H1 (cell line): ENCODE data around the gene MACF1. TPM values are rescaled to one million over a fixed set of nuclear protein-coding genes. Genes with fewer than 3 reads are reported as not detected.

ENCODE experiments used
- CTCF ChIA-PET: fragments of 300-600 bp; sonication (Branson Sonifier 250); formaldehyde crosslinking; loops from one replicate; lab custom pipeline; 2021; ENCODE audit not compliant: partially characterized antibody; lab: Charles Lee
- POLR2A ChIA-PET: fragments of 300-600 bp; sonication (Branson Sonifier 250); formaldehyde crosslinking; loops from one replicate; lab custom pipeline; 2021; ENCODE audit warnings: inconsistent platforms; ENCODE audit not compliant: partially characterized antibody; lab: Charles Lee
- DNase-seq, 2 experiments: peaks; one replicate each; pipeline versions ENCODE4 v3.0.0 to v3.0.0-alpha.2; 2010 to 2022; ENCODE audit warnings: low spot score in 2 of 2, low read depth in 1 of 2, mixed read lengths in 1 of 2
- FAIRE-seq: peaks from 2 replicates; lab custom pipeline; 2011; peaks lifted over from hg19 to GRCh38; lab: Jason Lieb, UNC
- H2AFZ ChIP-seq: 2 replicates; pipeline ENCODE4 v1.8.1; 2012; ENCODE audit warnings: low read length, inconsistent platforms
- H2AK5ac ChIP-seq: 2 replicates; pipeline ENCODE4 v1.6.1; 2013; ENCODE audit warnings: low read depth, low read length
- H2BK120ac ChIP-seq: replicated peaks from 2 replicates; pipeline ENCODE3; 2013; ENCODE audit warnings: low read depth, low read length, inconsistent platforms
- H2BK12ac ChIP-seq: 2 replicates; pipeline ENCODE4 v1.6.1; 2013; ENCODE audit warnings: low read depth, low read length
- H2BK15ac ChIP-seq: 2 replicates; pipeline ENCODE4 v1.6.1; 2013; ENCODE audit warnings: low read length
- H2BK20ac ChIP-seq: 2 replicates; pipeline ENCODE4 v1.6.1; 2013; ENCODE audit warnings: low read length
- H2BK5ac ChIP-seq: 2 replicates; pipeline ENCODE4 v1.6.1; 2013; ENCODE audit warnings: low read depth, low read length
- H3K14ac ChIP-seq: 2 replicates; pipeline ENCODE4 v1.6.1; 2013; ENCODE audit warnings: inconsistent platforms; ENCODE audit not compliant: insufficient read length
- H3K18ac ChIP-seq: 2 replicates; pipeline ENCODE4 v1.6.1; 2013; ENCODE audit warnings: low read length; ENCODE audit errors: extremely low read depth
- H3K23ac ChIP-seq: 2 replicates; pipeline ENCODE4 v1.6.1; 2013; ENCODE audit warnings: inconsistent platforms; ENCODE audit not compliant: insufficient read length
- H3K23me2 ChIP-seq: 2 replicates; pipeline ENCODE4 v1.6.1; 2013; ENCODE audit warnings: low read depth, low read length
- H3K27ac ChIP-seq: 2 replicates; pipeline ENCODE4 v1.6.1; 2011; ENCODE audit warnings: low read depth, low read length, inconsistent platforms
- H3K27me3 ChIP-seq, 4 experiments: replicated peaks in 1 of 4; 1 replicate in 1 of 4; 2 replicates in 3 of 4; pipeline versions ENCODE4 v1.6.1 to v1.8.1; 2011 to 2013; ENCODE audit warnings: low read length in 3 of 4, mild to moderate bottlenecking in 3 of 4, inconsistent platforms in 2 of 4, mixed read lengths in 2 of 4, moderate library complexity in 1 of 4; ENCODE audit not compliant: control insufficient read depth in 3 of 4, insufficient read depth in 3 of 4; ENCODE audit errors: extremely low read depth in 1 of 4
- H3K36me3 ChIP-seq, 4 experiments: 2 replicates each; pipeline versions ENCODE4 v1.6.1 to v1.8.1; 2011 to 2013; ENCODE audit warnings: mild to moderate bottlenecking in 4 of 4, low read length in 3 of 4, moderate library complexity in 2 of 4, control low read depth in 1 of 4, inconsistent platforms in 1 of 4; ENCODE audit not compliant: insufficient read depth in 4 of 4, control insufficient read depth in 2 of 4
- H3K4ac ChIP-seq: replicated peaks from 2 replicates; pipeline ENCODE3; 2013; ENCODE audit warnings: low read length, low read depth, mixed read lengths, inconsistent platforms; ENCODE audit not compliant: insufficient read length
- H3K4me1 ChIP-seq, 4 experiments: replicated peaks in 1 of 4; 1 replicate in 1 of 4; 2 replicates in 3 of 4; pipeline versions ENCODE4 v1.6.1 to v1.8.1; 2011 to 2013; ENCODE audit warnings: low read length in 3 of 4, inconsistent platforms in 2 of 4, mixed read lengths in 1 of 4; ENCODE audit not compliant: insufficient read depth in 4 of 4, control insufficient read depth in 3 of 4
- H3K4me2 ChIP-seq, 2 experiments: 2 replicates each; pipeline versions ENCODE4 v1.6.1 to v1.8.1; 2011 to 2013; ENCODE audit warnings: low read depth in 2 of 2, low read length in 2 of 2, control low read depth in 1 of 2, inconsistent platforms in 1 of 2, mild to moderate bottlenecking in 1 of 2; ENCODE audit not compliant: insufficient read depth in 1 of 2
- H3K4me3 ChIP-seq, 4 experiments: fragments of 200-600, 300-600 bp in 1 of 4; sonication (generic), shearing (Covaris generic), sonication (Bioruptor Twin) in 1 of 4; 2 replicates each; pipeline versions ENCODE4 v1.5.1 to v1.8.1; 2011 to 2016; ENCODE audit warnings: low read length in 4 of 4, low read depth in 3 of 4, control low read depth in 2 of 4, inconsistent platforms in 2 of 4, mild to moderate bottlenecking in 2 of 4, mixed read lengths in 1 of 4, moderate library complexity in 1 of 4; ENCODE audit not compliant: insufficient read depth in 2 of 4; ENCODE audit errors: extremely low read depth in 1 of 4
- H3K56ac ChIP-seq: replicated peaks from 2 replicates; pipeline ENCODE3; 2013; ENCODE audit warnings: low read depth, mild to moderate bottlenecking, mixed read lengths, low read length, inconsistent platforms; ENCODE audit not compliant: insufficient read length
- H3K79me1 ChIP-seq: 2 replicates; pipeline ENCODE4 v1.6.1; 2013; ENCODE audit warnings: low read depth, low read length, control low read depth
- H3K79me2 ChIP-seq, 2 experiments: 2 replicates each; pipeline versions ENCODE4 v1.6.1 to v1.8.1; 2012 to 2013; ENCODE audit warnings: low read length in 2 of 2, mild to moderate bottlenecking in 2 of 2, inconsistent platforms in 1 of 2; ENCODE audit not compliant: insufficient read depth in 2 of 2, control insufficient read depth in 1 of 2
- H3K9ac ChIP-seq, 4 experiments: replicated peaks in 1 of 4; 1 replicate in 1 of 4; 2 replicates in 3 of 4; pipeline versions ENCODE4 v1.6.1 to v1.8.1; 2011 to 2013; ENCODE audit warnings: low read depth in 3 of 4, low read length in 3 of 4, control low read depth in 2 of 4, mild to moderate bottlenecking in 2 of 4, moderate library complexity in 2 of 4, inconsistent platforms in 1 of 4; ENCODE audit errors: extremely low read depth in 1 of 4
- H3K9me3 ChIP-seq, 2 experiments: 2 replicates each; pipeline versions ENCODE4 v1.6.1 to v1.8.1; 2012 to 2013; ENCODE audit warnings: mild to moderate bottlenecking in 2 of 2, moderate library complexity in 2 of 2, control low read depth in 1 of 2, inconsistent platforms in 1 of 2, low read depth in 1 of 2, low read length in 1 of 2, mixed read lengths in 1 of 2; ENCODE audit not compliant: insufficient read depth in 2 of 2
- H4K20me1 ChIP-seq, 2 experiments: replicated peaks in 1 of 2; 2 replicates each; pipeline versions ENCODE3 to v1.8.1; 2011 to 2013; ENCODE audit warnings: inconsistent platforms in 2 of 2, low read length in 2 of 2, mild to moderate bottlenecking in 1 of 2; ENCODE audit not compliant: insufficient read depth in 2 of 2, control insufficient read depth in 1 of 2
- H4K5ac ChIP-seq: 2 replicates; pipeline ENCODE4 v1.6.1; 2013; ENCODE audit warnings: low read length, low read depth, mixed read lengths, inconsistent platforms; ENCODE audit not compliant: insufficient read length
- H4K8ac ChIP-seq: 2 replicates; pipeline ENCODE4 v1.8.0; 2013; ENCODE audit warnings: mild to moderate bottlenecking, moderate library complexity, low read length, inconsistent platforms; ENCODE audit not compliant: insufficient read depth; ENCODE audit errors: extremely low read depth
- H4K91ac ChIP-seq: replicated peaks from 2 replicates; pipeline ENCODE3; 2013; ENCODE audit warnings: low read length, mixed read lengths, inconsistent platforms; ENCODE audit not compliant: insufficient read length
- CBX8 ChIP-seq: fragments of 300-800, 300-1000 bp; sonication (generic); IDR thresholded peaks from 2 replicates; pipeline ENCODE4 v1.7.1; 2016; ENCODE audit warnings: low read depth, low read length, borderline replicate concordance
- CEBPB ChIP-seq: IDR thresholded peaks from 2 replicates; pipeline ENCODE4 v1.6.1; 2012; ENCODE audit warnings: low read depth, low read length
- CTCF ChIP-seq, 3 experiments: IDR thresholded peaks; 1 replicate in 2 of 3; 2 replicates in 1 of 3; pipeline versions ENCODE4 v1.5.1 to v1.6.1; 2011; ENCODE audit warnings: low read length in 3 of 3, mild to moderate bottlenecking in 3 of 3, inconsistent platforms in 2 of 3, low read depth in 1 of 3, moderate library complexity in 1 of 3; ENCODE audit not compliant: insufficient read depth in 1 of 3; ENCODE audit errors: control extremely low read depth in 1 of 3
- GABPA ChIP-seq: IDR thresholded peaks from 2 replicates; pipeline ENCODE4 v1.6.1; 2011; ENCODE audit warnings: mild to moderate bottlenecking, low read length, moderate library complexity, borderline replicate concordance; ENCODE audit not compliant: insufficient read depth
- PHF8 ChIP-seq: fragments of 200-600 bp; sonication (generic); conservative IDR thresholded peaks from 2 replicates; pipeline ENCODE4 v1.7.1; 2012; ENCODE audit warnings: low read depth, mild to moderate bottlenecking, inconsistent platforms, low read length, moderate library complexity
- RBBP5 ChIP-seq: IDR thresholded peaks from 2 replicates; pipeline ENCODE4 v1.7.1; 2012; ENCODE audit warnings: low read depth, mild to moderate bottlenecking, inconsistent platforms, low read length, moderate library complexity, borderline replicate concordance
- RNF2 ChIP-seq: fragments of 200-900, 300-1000 bp; sonication (generic); IDR thresholded peaks from 2 replicates; pipeline ENCODE4 v1.7.1; 2016; ENCODE audit warnings: borderline replicate concordance, low read depth, mild to moderate bottlenecking, antibody characterized with exemption, low read length; ENCODE audit not compliant: poor library complexity, severe bottlenecking; ENCODE audit errors: missing control alignments
- SIRT6 ChIP-seq: IDR thresholded peaks from one replicate; pipeline ENCODE4 v1.7.1; 2012; ENCODE audit warnings: low read length, inconsistent platforms
- SP1 ChIP-seq: IDR thresholded peaks from 2 replicates; pipeline ENCODE4 v1.6.1; 2011; ENCODE audit warnings: low read depth, low read length
- USF2 ChIP-seq: IDR thresholded peaks from 2 replicates; pipeline ENCODE4 v1.6.1; 2011; ENCODE audit warnings: low read length, improper control_type of control experiment
- WGBS, 2 experiments: shearing (Covaris generic) in 1 of 2; methylation state at CpG; one replicate each; pipeline versions ENCODE4 v1.1.6 to v1.1.7; 2013 to 2015; ENCODE audit warnings: low lambda C conversion rate in 2 of 2, mixed read lengths in 2 of 2, inconsistent platforms in 1 of 2, low coverage in 1 of 2, missing lambda C conversion rate in 1 of 2; ENCODE audit not compliant: insufficient replicate concordance in 2 of 2, insufficient coverage in 1 of 2, insufficient read length in 1 of 2; ENCODE audit errors: extremely low coverage in 1 of 2, missing lambda C conversion rate in 1 of 2; 5-methylcytosine and 5-hydroxymethylcytosine counted together
- polyA plus RNA-seq, 7 experiments: library from polyadenylated mRNA; depleted of rRNA in 3 of 7; stranded (reverse) in 5 of 7; unstranded in 2 of 7; fragments of >200 nt in 5 of 7; fragments of 200-250 nt in 2 of 7; gene quantifications; 1 replicate in 5 of 7; 2 replicates in 1 of 7; 4 replicates in 1 of 7; pipeline versions ENCODE4 v1.2.1 to v1.2.3, GENCODE V29; 2011 to 2013; ENCODE audit warnings: missing spikeins in 2 of 7, mixed read lengths in 2 of 7
- total RNA-seq: library from RNA; stranded (reverse); fragmentation: NEBNext Ultra II Directional; extraction: Animal tissue kit (Norgen Biotek cat#: 25700); gene quantifications from 2 replicates; pipeline ENCODE4 v1.2.1, GENCODE V29; 2021

MACF1 gene
- total and polyA plus RNA-seq, 2 of the 8 experiments (the other 6 are each of a cell fraction or from before 2014, with no cell fraction given): 59.8 to 285 TPM

- Histone ChIP-seq H3K36me3 (no peaks in the 10 kb centered on the region), H2AK5ac (no peak overlapping the region), H3K27me3 (no peaks in the 10 kb centered on the region), H3K4me1 (no peaks in the 10 kb centered on the region), H2BK120ac (no peak overlapping the region), H3K9ac (no peak overlapping the region), H3K9me3 (no peaks in the 10 kb centered on the region), H3K23ac (no peak overlapping the region), H3K56ac (no peak overlapping the region), H3K27ac (no peak overlapping the region), H3K4me2 (no peak overlapping the region), H2BK5ac (no peak overlapping the region), H3K14ac (no peak overlapping the region), H4K91ac (no peak overlapping the region), H2AFZ (no peak overlapping the region), H2BK20ac (no peak overlapping the region), H3K18ac (no peak overlapping the region), H4K20me1 (peaks cover 0 to 2% of the 10 kb centered on the region in 2 experiments), H2BK15ac (no peak overlapping the region), H4K8ac (no peak overlapping the region), H3K4me3 (no peak overlapping the region), H3K79me2 (peaks cover 0 to 28% of the 10 kb centered on the region in 2 experiments; a peak in 2 of 4 replicates), H3K79me1 (no peaks in the 10 kb centered on the region), H2BK12ac (no peak overlapping the region), H3K4ac (no peak overlapping the region), H4K5ac (no peak overlapping the region), H3K23me2 (no peaks in the 10 kb centered on the region)
- POLR2A ChIA-PET: no interaction called here
- 92% methylated on average over 2 of the region's 2 CpGs; no CpG with 5 or more reads in 1 of the 2 experiments for WGBS, 2 experiments
- no peak for DNase-seq
- CTCF ChIA-PET: interaction anchor here (1.0 to 4.2 kb wide), 2 partner anchors 14 to 139 kb away, joined by 4 to 26 read pairs; no protein-coding TSS in a partner anchor
- no peak for FAIRE-seq
- no peak for TF ChIP-seq RNF2
- TF ChIP-seq CBX8: no peak
- TF ChIP-seq GABPA: no peak
- TF ChIP-seq USF2: no peak
- TF ChIP-seq SP1: no peak
- TF ChIP-seq CEBPB: no peak
- no peak for TF ChIP-seq CTCF (IDR thresholded peaks at IDR 0.05; ENCODE audit: control extremely low read depth in 1 of 3, insufficient read depth in 1 of 3, low read depth in 1 of 3, low read length in 3 of 3)
- no peak for TF ChIP-seq PHF8
- TF ChIP-seq SIRT6: no peak
- TF ChIP-seq RBBP5: no peak
Measured at GRCh38 chr1:39243302-39243701, 38.8 kb downstream of the MACF1 start.
